HEK293T (cell line): ENCODE data around the gene GMCL2.
A peak's percentile ranks its signal among the peaks of the same experiment; 100 is the strongest.

Experiments used
- CTCF ChIA-PET: fragments of 350-600 bp; formaldehyde crosslinking; extraction: SDS; loops from one replicate; lab custom pipeline; 2021; ENCODE audit warnings: antibody characterized with exemption, inconsistent platforms; lab: Yijun Ruan, JAX
- POLR2A ChIA-PET: fragments of 350-600 bp; formaldehyde crosslinking; extraction: SDS; loops from one replicate; lab custom pipeline; 2020; ENCODE audit warnings: antibody characterized with exemption, inconsistent platforms; lab: Yijun Ruan, JAX
- DNase-seq: peaks from one replicate; pipeline ENCODE4 v3.0.0; 2012; ENCODE audit warnings: mixed read lengths; ENCODE audit errors: extremely low spot score
- ARNT ChIP-seq: fragments of 450-650 bp; IDR thresholded peaks from 2 replicates; pipeline ENCODE4 v1.6.1; 2017; ENCODE audit warnings: mild to moderate bottlenecking
- BHLHE40 ChIP-seq: fragments of 450-650 bp; IDR thresholded peaks from 2 replicates; pipeline ENCODE4 v1.6.1; 2016; ENCODE audit warnings: mild to moderate bottlenecking, moderate library complexity, borderline replicate concordance
- CTBP1 ChIP-seq: fragments of 450-650 bp; IDR thresholded peaks from 2 replicates; pipeline ENCODE4 v1.6.1; 2016; ENCODE audit warnings: borderline replicate concordance
- ELF4 ChIP-seq: fragments of 450-650 bp; IDR thresholded peaks from 2 replicates; pipeline ENCODE4 v1.6.1; 2017; ENCODE audit warnings: antibody characterized with exemption
- FOXA1 ChIP-seq: fragments of 450-650 bp; IDR thresholded peaks from 2 replicates; pipeline ENCODE4 v1.6.1; 2016; ENCODE audit warnings: mild to moderate bottlenecking
- FOXK2 ChIP-seq: fragments of 450-650 bp; IDR thresholded peaks from 2 replicates; pipeline ENCODE4 v1.6.1; 2016; ENCODE audit warnings: mild to moderate bottlenecking
- FOXM1 ChIP-seq: fragments of 450-650 bp; IDR thresholded peaks from 2 replicates; pipeline ENCODE4 v1.6.1; 2017; ENCODE audit warnings: mild to moderate bottlenecking, borderline replicate concordance
- HDGF ChIP-seq: fragments of 450-650 bp; IDR thresholded peaks from 2 replicates; pipeline ENCODE4 v1.6.1; 2017; ENCODE audit warnings: antibody characterized with exemption, borderline replicate concordance
- L3MBTL2 ChIP-seq: fragments of 450-650 bp; conservative IDR thresholded peaks from 2 replicates; pipeline ENCODE4 v1.6.1; 2016; ENCODE audit warnings: mild to moderate bottlenecking
- LEF1 ChIP-seq: fragments of 450-650 bp; IDR thresholded peaks from 2 replicates; pipeline ENCODE4 v1.6.1; 2017; ENCODE audit warnings: mild to moderate bottlenecking, borderline replicate concordance
- NFRKB ChIP-seq: fragments of 450-650 bp; IDR thresholded peaks from 2 replicates; pipeline ENCODE4 v1.6.1; 2016; ENCODE audit warnings: mild to moderate bottlenecking, moderate library complexity
- SP1 ChIP-seq: fragments of 450-650 bp; IDR thresholded peaks from 2 replicates; pipeline ENCODE4 v1.6.1; 2017
- SUZ12 ChIP-seq: fragments of 450-650 bp; IDR thresholded peaks from 2 replicates; pipeline ENCODE4 v1.6.1; 2016; ENCODE audit warnings: mild to moderate bottlenecking
- TARDBP ChIP-seq: fragments of 450-650 bp; IDR thresholded peaks from 2 replicates; pipeline ENCODE4 v1.6.1; 2016
- ZNF384 ChIP-seq: fragments of 450-650 bp; IDR thresholded peaks from 2 replicates; pipeline ENCODE4 v1.6.1; 2016
- TF ChIP-seq, protein P1 (sequence below): fragments of 450-650 bp; IDR thresholded peaks from 2 replicates; pipeline ENCODE4 v1.6.1; 2016

The GMCL2 gene

DNA sequence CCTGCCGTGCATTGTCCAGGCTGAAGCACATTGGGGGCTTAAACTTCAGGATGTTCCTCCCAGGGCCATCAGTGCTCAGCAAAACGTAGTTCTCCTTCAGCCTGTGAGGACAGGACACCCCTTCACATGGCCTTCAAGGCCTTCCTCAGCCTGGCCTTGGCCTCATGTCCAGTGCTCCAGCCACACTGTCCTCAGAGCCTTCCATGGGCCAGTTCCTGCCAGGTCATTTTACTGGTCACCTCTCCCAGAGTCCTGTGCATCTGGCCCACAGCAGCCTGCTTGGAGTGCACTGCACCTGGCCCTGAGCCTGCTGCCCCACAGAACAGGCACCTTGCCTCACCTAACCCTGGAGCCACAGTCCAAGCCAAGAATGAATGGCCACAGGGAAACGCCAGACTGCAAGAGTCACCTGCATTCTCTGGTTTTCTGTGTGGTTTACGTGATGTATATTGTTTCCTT is 25.9 kb upstream of the GMCL2 start:
- POLR2A ChIA-PET: interaction anchor here (0.9 to 3.6 kb wide), 6 partner anchors 8 to 38 kb away, joined by 3 to 18 read pairs (median 6); partner anchors contain the start of genes HNRNPAB and PHYKPL

DNA sequence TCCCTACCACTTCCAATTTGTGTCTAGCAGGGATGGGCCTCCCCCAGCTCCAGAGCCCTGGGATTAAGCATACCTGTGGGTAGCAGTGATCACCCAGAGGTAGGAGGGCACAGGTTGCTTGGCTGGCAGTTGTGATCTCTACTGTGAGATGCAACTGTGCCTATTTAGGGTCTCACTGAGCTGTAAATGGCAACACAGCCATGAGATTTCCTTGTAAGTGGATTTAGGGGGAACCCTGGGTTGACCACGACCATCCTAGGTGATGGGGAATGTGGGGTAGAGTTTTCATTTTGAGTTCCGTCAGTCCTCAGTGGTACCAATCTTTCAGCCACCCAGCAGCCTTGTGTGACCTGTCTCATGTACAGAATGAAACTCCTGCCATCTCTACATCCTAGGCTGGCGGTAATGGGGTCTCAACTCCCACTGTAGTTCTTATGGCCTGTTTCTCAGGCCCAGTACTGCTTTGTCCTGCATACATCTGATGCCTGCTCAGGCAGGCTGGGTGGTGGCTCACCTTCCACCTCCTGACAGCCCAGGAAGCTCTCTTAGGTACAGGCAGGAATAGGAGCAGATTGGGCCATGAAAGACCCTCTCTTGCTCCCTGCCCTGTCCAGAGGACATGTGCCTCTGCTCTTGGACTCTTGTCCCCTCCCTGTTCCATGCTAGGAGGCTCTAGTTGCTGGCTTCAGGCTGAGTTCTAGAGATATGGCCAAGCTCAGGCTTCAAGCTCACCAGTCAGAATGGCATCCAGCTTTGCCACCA is 25.3 kb upstream of the GMCL2 start:
- POLR2A ChIA-PET: interaction anchor here (0.6 to 3.6 kb wide), 6 partner anchors 8 to 39 kb away, joined by 3 to 17 read pairs (median 4); partner anchors contain the start of genes HNRNPAB and PHYKPL
- DNase-seq: no peak
- TF ChIP-seq LEF1 (no peak), FOXK2 (no peak), SUZ12 (no peak)
- CTCF ChIA-PET: no interaction called here

More for the DNA sequence above, 25.9 kb upstream of the GMCL2 start:
- no peak for DNase-seq
- TF ChIP-seq ELF4 (no peak), ARNT (no peak), BHLHE40 (no peak), L3MBTL2 (no peak), TARDBP (no peak), FOXM1 (no peak), FOXA1 (no peak), FOXK2 (no peak), CTBP1 (no peak), SP1 (no peak), LEF1 (no peak), NFRKB (no peak), ZNF384 (no peak), HDGF (no peak), SUZ12 (no peak)
- TF ChIP-seq, protein P1, sequence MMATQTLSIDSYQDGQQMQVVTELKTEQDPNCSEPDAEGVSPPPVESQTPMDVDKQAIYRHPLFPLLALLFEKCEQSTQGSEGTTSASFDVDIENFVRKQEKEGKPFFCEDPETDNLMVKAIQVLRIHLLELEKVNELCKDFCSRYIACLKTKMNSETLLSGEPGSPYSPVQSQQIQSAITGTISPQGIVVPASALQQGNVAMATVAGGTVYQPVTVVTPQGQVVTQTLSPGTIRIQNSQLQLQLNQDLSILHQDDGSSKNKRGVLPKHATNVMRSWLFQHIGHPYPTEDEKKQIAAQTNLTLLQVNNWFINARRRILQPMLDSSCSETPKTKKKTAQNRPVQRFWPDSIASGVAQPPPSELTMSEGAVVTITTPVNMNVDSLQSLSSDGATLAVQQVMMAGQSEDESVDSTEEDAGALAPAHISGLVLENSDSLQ: no peak
- CTCF ChIA-PET: no interaction called here

DNA sequence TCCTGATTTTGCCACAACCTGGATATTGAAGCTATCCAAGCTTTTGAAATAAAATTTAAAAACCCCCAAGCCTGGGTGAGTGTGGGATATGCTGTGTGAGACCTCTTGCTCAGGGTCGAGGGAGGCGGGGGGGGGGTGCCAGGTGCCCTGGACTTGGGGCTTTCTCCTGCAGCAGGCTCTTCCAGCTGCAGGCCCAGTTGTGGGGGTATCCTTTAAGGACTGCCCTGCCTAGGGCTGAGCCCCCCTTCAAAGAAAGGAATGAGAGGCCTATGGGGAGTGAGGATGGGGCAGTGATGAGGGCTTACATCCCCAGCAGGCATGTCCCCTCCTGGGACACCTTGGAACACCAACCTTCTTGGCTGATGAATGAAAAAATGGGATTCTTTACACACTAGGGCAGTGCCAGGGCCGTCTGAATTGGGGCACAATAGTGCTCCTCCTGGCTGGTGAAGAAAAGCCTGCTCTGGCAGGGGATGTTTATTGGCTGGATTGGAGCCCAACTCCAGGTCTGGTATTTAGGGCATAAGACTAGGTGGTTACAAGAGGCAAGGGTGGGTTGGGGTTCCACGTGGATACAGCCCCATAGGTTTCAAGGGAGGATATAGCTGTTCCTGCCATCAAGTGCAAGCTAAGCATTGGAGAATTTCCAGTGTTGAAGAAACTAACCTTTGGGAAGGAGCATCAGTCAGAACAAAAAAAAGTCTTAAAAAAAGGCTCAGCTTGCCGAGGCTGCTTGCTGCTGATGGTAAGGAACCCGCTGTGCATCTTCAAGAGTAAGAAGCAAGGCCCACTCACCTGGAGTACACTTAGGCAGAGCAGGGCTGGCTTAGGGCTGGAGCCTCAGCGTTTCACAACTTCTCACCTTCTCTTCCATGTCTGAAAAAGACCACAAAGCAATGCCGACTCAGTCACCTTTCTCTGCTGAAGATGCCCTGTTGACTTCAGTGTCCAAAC is 24.2 kb upstream of the GMCL2 start:
- POLR2A ChIA-PET: interaction anchor here (0.6 to 3.6 kb wide), 4 partner anchors 7 to 36 kb away, joined by 3 to 17 read pairs (median 4); partner anchors contain the start of genes HNRNPAB and PHYKPL
- TF ChIP-seq ELF4 (peak; percentile 33), HDGF (no peak), FOXM1 (no peak)
- DNase-seq: peak; percentile 8
- CTCF ChIA-PET: interaction anchor here (0.6 kb wide), 1 partner anchor 1803 kb away, joined by 3 read pairs; no protein-coding TSS in a partner anchor

DNA sequence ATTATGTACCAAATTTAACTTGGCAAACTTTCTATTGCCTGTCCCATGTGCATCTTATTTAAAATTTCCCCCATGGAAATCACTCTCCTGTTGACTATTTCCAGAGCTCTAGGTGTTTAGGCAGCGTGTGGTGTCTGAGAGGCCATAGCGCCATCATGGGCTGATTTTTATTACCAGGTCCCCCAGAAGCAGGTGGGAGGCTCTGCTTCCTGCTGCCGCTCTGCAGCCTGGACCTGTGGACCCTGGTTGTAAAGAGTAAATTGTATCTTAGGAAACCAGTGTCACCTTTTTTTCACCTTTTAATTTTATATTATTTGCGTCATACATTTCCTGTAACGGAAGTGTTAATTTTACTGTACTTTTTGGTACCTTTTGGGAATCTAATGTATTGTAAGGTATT is 23.5 kb upstream of the GMCL2 start:
- TF ChIP-seq ZNF384 (no peak), ELF4 (peak; percentile 12; the same call in 1 of the 2 replicates)
- CTCF ChIA-PET: no interaction called here
- DNase-seq: no peak
- POLR2A ChIA-PET: interaction anchor here (0.5 to 2.0 kb wide), 2 partner anchors 22 to 273 kb away, joined by 3 to 4 read pairs; partner anchors contain the start of gene PHYKPL

DNA sequence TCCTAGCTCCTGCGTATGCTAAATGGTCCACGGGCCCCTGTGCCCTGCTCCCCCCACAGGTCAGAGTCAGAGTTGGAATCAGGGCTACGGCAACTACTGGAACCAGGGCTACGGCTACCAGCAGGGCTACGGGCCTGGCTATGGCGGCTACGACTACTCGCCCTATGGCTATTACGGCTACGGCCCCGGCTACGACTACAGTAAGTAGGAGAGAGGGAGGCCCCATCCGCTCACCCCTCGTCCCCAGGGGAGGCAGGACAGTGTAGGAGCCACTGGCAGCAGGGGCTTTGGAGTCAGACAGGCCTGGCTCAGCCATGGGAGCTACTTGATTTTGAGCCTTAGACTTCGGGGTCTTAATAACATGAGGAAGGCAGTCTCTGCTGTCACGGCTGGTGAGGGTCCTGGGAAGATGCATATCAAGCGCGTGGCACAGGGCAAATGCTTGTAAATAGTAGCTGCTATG is 22.9 kb upstream of the GMCL2 start:
- POLR2A ChIA-PET: interaction anchor here (0.5 to 2.0 kb wide), 4 partner anchors 9 to 274 kb away, joined by 3 to 4 read pairs (median 4); partner anchors contain the start of genes NHP2 and PHYKPL
- CTCF ChIA-PET: no interaction called here
- TF ChIP-seq ZNF384 (no peak), TARDBP (no peak)
- DNase-seq: no peak

DNA sequence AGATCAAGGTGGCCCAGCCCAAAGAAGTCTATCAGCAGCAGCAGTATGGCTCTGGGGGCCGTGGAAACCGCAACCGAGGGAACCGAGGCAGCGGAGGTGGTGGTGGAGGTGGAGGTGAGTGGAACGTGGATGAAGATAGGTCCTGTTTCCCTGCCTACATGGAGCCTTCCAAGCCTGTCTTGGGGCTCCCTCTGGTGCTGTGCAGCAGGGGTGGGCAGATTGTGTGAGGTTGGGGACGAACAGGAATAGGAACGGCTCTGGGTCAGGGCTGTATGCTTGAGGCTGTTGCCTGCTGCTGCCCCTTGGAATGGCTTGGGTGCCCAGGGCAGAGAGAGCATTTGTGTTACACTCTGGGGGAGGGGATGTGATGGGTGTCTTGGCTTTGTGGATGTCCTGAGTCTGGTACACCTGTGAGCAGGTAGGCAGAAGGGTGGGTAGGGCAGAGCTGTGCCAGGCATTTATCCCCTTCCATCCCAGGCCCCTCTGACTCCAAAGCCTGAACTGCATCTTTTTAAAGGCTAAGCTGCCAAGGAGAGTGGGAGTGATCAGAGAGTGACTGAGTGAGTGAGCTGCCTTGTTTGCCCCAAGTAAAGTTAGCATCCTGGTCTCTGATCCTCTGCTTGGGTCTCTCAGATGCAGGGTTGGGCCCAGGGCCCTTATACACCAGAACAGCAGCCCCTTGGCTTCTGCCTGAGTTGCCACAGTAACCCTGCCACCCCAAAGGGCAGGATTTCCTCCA is 22.3 kb upstream of the GMCL2 start:
- DNase-seq: no peak
- TF ChIP-seq ARNT (no peak), CTBP1 (no peak), SP1 (no peak), TARDBP (no peak), FOXM1 (no peak), HDGF (no peak), FOXK2 (no peak), ZNF384 (no peak), ELF4 (no peak; the same call in 1 of the 2 replicates), FOXA1 (no peak), L3MBTL2 (no peak), LEF1 (no peak), BHLHE40 (no peak), SUZ12 (no peak), NFRKB (no peak)
- TF ChIP-seq, protein P1: no peak
- POLR2A ChIA-PET: interaction anchor here (1.1 to 2.0 kb wide), 3 partner anchors 8 to 56 kb away, joined by 3 to 4 read pairs (median 4); partner anchors contain the start of genes NHP2 and PHYKPL
- CTCF ChIA-PET: no interaction called here
